Measurements from ENCODE around the gene C5orf15. TPM values are rescaled to one million over a fixed set of nuclear protein-coding genes. Genes with fewer than 3 reads are reported as not detected.

The C5orf15 gene
- total and polyA plus RNA-seq, 2 experiments from 2014 or later: 37.7 to 61.4 TPM

GRCh38 chr5:134001938-134002731, 33.7 kb upstream of the C5orf15 start:
- peaks cover 57% of the 10 kb centered on the region for H4K20me1 ChIP-seq (replicated peaks; ENCODE audit: insufficient read depth)
- H3K9me3 Mint-ChIP-seq: no peaks in the 10 kb centered on the region

More at GRCh38 chr5:134001938-134002731, 33.7 kb upstream of the C5orf15 start:
- Mint-ChIP-seq H3K27me3 (ENCODE audit: insufficient read depth, low read depth, poor library complexity) (peaks cover 18% of the 10 kb centered on the region), H3K4me1 (peaks cover 39% of the 10 kb centered on the region), H3K4me3 (peak overlapping the region; percentile 95), H3K27ac (peak overlapping the region; percentile 45; the same call in 1 of the 2 replicates), H3K36me3 (ENCODE audit: low read depth) (peaks cover 17% of the 10 kb centered on the region)
- H3K36me3 ChIP-seq (ENCODE audit: insufficient read depth): peaks cover 5% of the 10 kb centered on the region; the same call in 1 of the 2 replicates
- TF ChIP-seq ETS1 (IDR thresholded peaks at IDR 0.05) (no peak), EZH2 (IDR thresholded peaks at IDR 0.05; ENCODE audit: low read depth, unreplicated experiment) (no peak), CTCF (conservative IDR thresholded peaks at IDR 0.05; ENCODE audit: low read depth in 2 of 2) (no peak), NANOG (IDR thresholded peaks at IDR 0.05; ENCODE audit: borderline replicate concordance) (no peak), JUNB (IDR thresholded peaks at IDR 0.05; ENCODE audit: unreplicated experiment) (no peak), EZH2phosphoT487 (IDR thresholded peaks at IDR 0.05; ENCODE audit: unreplicated experiment) (no peak), CREB1 (CRISPR knock-in tag; IDR thresholded peaks at IDR 0.05; ENCODE audit: low read depth) (no peak), REST (IDR thresholded peaks at IDR 0.05; ENCODE audit: unreplicated experiment) (no peak), ZNF114 (CRISPR knock-in tag; IDR thresholded peaks at IDR 0.05) (no peak), ZNF462 (CRISPR knock-in tag; IDR thresholded peaks at IDR 0.05) (no peak), STAT1 (IDR thresholded peaks at IDR 0.05; ENCODE audit: unreplicated experiment) (no peak), ZNF331 (CRISPR knock-in tag; IDR thresholded peaks at IDR 0.05; ENCODE audit: low read depth) (no peak), POLR2AphosphoS5 (IDR thresholded peaks at IDR 0.05; ENCODE audit: low read depth) (no peak)
- H2AFZ ChIP-seq: no peak overlapping the region
- H3K9me2 ChIP-seq (ENCODE audit: insufficient read depth): no peaks in the 10 kb centered on the region
- peak overlapping the region; percentile 85 for H3K4me2 ChIP-seq
- ATAC-seq: no peak
- peaks cover 71% of the 10 kb centered on the region for H3K79me2 ChIP-seq (replicated peaks; ENCODE audit: insufficient read depth)
- DNase-seq (ENCODE audit: low spot score): no peak
- H3K4me1 ChIP-seq (ENCODE audit: insufficient read depth): peaks cover 23% of the 10 kb centered on the region; the same call in 1 of the 2 replicates
- H3K27ac ChIP-seq (ENCODE audit: low read depth): no peak overlapping the region
- peak overlapping the region; percentile 93; the same call in 1 of the 2 replicates for H3K4me3 ChIP-seq
- no peaks in the 10 kb centered on the region for H3K27me3 ChIP-seq (ENCODE audit: insufficient read depth)
- H3F3A ChIP-seq (replicated peaks; ENCODE audit: low read depth): peaks cover 9% of the 10 kb centered on the region; the same call in 1 of the 2 replicates
